ENCODE results near the gene OLFML2B.

DNA sequence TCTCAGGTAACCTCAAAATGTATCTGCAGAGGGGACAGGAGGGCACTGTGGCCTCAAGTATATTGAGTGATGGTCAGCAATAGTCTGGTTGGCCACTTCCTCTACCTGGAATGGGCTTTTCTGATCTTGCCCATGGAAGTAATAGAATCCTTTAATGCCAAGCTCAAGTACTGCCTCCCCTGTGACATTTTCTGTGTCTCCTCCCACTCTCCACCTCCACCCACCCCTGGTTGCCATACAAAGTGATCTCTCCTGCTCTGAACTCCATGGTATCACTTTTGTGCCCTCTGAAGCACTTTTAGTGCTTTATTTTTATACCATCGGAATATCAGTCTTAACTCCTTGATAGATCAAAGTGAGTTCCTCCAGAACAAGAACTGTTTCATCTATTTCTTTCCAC is 36.6 kb upstream of the OLFML2B start:
- no peak for TF ChIP-seq CTCF (IDR thresholded peaks at IDR 0.05)
- no peak for TF ChIP-seq POLR2A (IDR thresholded peaks at IDR 0.05)
